Measurements from ENCODE around the gene FGF22. TPM values are rescaled to one million over a fixed set of nuclear protein-coding genes. Genes with fewer than 3 reads are reported as not detected.
"Not testable (repeated sequence)": the region's sequence is repeated elsewhere in the genome, so short reads cannot be mapped to it uniquely, and the experiment has no call there.

The FGF22 gene
- total and polyA plus RNA-seq, 9 donors: 0.23 to 4.4 (median 2.3) TPM; not detected in 1

DNA sequence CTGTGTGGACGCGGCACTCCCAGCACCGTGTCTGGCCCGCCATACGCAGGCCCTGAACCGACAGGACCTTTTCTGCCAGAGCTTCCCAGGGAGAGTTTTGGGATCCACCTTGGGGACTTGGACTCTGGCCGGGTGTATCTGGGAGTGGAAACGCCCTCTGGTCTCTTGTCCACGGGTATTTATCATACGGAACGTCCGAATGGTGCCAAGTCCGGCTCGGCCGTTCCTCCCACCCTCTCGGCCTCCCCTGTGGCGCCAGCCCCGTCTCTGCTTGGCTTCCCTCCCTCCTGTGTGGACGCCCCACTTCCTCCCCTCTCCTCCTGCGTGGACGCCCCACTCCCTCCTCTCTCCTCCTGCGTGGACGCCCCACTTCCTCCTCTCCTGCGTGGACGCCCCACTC is 37.9 kb upstream of the FGF22 start:
- no peak for DNase-seq
- Histone ChIP-seq H3K4me3 (no peak overlapping the region), H3K4me1 (ENCODE audit: insufficient read depth) (no peaks in the 10 kb centered on the region), H3K27me3 (no peaks in the 10 kb centered on the region), H3K9me3 (no peaks in the 10 kb centered on the region), H3K36me3 (no peaks in the 10 kb centered on the region), H3K27ac (no peak overlapping the region)
- intact Hi-C loops (cut with DNase I): no loop called here
- TF ChIP-seq CTCF (IDR thresholded peaks at IDR 0.05) (no peak), POLR2A (IDR thresholded peaks at IDR 0.05) (no peak), EP300 (IDR thresholded peaks at IDR 0.05) (no peak)
- 39 to 71% (median 65%) methylated on average over 25 of the region's 25 CpGs for WGBS, 3 donors

DNA sequence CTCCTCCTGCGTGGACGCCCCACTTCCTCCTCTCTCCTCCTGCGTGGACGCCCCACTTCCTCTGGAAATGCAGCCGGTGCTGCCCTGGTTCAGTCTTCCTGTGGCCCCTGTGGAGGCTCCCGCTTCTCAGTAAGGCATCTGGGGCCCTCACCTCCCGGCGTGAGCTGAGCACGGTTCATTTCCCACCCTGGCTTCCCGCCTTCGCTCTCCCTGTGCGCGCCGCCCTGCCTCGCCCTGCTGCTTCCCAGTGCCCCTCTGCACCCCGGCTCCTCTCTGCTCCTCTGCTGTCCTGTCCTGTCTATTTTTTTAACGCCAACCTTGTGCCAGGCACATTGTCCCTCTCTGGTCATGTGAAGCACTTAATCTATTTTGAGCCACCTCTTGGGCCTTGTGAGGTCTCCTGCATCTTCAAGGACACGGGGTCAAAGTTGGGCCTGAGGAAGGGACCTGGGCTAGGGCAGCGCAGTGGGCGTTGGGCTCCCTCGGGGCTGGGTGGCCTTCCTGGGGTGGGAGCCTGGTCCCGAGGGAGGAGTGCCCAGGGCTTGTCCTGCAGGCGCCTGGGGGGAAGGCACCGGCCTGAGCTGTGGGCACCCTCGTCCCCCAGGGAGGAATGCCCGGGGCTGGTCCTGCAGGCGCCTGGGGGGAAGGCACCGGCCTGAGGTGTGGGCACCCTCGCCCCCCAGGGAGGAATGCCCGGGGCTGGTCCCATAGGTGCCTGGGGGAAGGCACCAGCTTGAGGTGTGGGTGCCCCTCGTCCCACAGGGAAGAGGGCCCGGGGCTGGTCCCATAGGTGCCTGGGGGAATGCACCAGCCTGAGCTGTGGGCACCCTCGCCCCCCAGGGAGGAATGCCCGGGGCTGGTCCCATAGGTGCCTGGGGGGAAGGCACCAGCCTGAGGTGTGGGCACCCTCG is 37.0 kb upstream of the FGF22 start:
- no peaks in the 10 kb centered on the region for H3K27me3 ChIP-seq
- intact Hi-C loops (cut with DNase I): no loop called here
- DNase-seq: no peak
- no peak overlapping the region for H3K27ac ChIP-seq
- H3K9me3 ChIP-seq: no peaks in the 10 kb centered on the region
- H3K36me3 ChIP-seq: no peaks in the 10 kb centered on the region
- no peaks in the 10 kb centered on the region for H3K4me1 ChIP-seq (ENCODE audit: insufficient read depth)
- no peak overlapping the region for H3K4me3 ChIP-seq
- 73 to 85% (median 81%) methylated on average over 32 to 35 of the region's 35 CpGs for WGBS, 3 donors
- TF ChIP-seq CTCF (IDR thresholded peaks at IDR 0.05): no peak
- TF ChIP-seq EP300 (IDR thresholded peaks at IDR 0.05): no peak
- no peak for TF ChIP-seq POLR2A (IDR thresholded peaks at IDR 0.05)

GRCh38 chr19:603302-603639 is 36.4 kb upstream of the FGF22 start:
- H3K4me1 ChIP-seq (ENCODE audit: insufficient read depth); DNase-seq; H3K36me3 ChIP-seq; H3K9me3 ChIP-seq; H3K4me3 ChIP-seq; H3K27me3 ChIP-seq; H3K27ac ChIP-seq; intact Hi-C loops (cut with DNase I): not testable (repeated sequence)
- 69 to 87% (median 81%) methylated on average over 7 to 13 of the region's 13 CpGs for WGBS, 3 donors

GRCh38 chr19:603779-604178 is 35.9 kb upstream of the FGF22 start:
- not testable (repeated sequence) for H3K27me3 ChIP-seq, H3K4me3 ChIP-seq
- WGBS, 3 donors: 87 to 96% (median 89%) methylated on average over 17 to 20 of the region's 20 CpGs

GRCh38 chr19:604355-604754 is 35.3 kb upstream of the FGF22 start:
- intact Hi-C loops (cut with DNase I): no loop called here
- WGBS, 3 donors: 74 to 85% (median 76%) methylated on average over 10 to 11 of the region's 11 CpGs
- TF ChIP-seq POLR2A (IDR thresholded peaks at IDR 0.05): no peak

More at GRCh38 chr19:603779-604178, 35.9 kb upstream of the FGF22 start:
- DNase-seq; H3K9me3 ChIP-seq; intact Hi-C loops (cut with DNase I); H3K27ac ChIP-seq; H3K4me1 ChIP-seq (ENCODE audit: insufficient read depth); H3K36me3 ChIP-seq: not testable (repeated sequence)

GRCh38 chr19:605061-605971 is 34.4 kb upstream of the FGF22 start:
- H3K36me3 ChIP-seq; DNase-seq; H3K27me3 ChIP-seq; H3K4me1 ChIP-seq (ENCODE audit: insufficient read depth); H3K27ac ChIP-seq; intact Hi-C loops (cut with DNase I); H3K4me3 ChIP-seq; H3K9me3 ChIP-seq: not testable (repeated sequence)
- WGBS, 3 donors: 63 to 79% (median 75%) methylated on average over 22 to 25 of the region's 34 CpGs

More at GRCh38 chr19:604355-604754, 35.3 kb upstream of the FGF22 start:
- Histone ChIP-seq H3K4me3 (no peak overlapping the region), H3K36me3 (no peaks in the 10 kb centered on the region), H3K4me1 (ENCODE audit: insufficient read depth) (no peaks in the 10 kb centered on the region), H3K27ac (no peak overlapping the region), H3K27me3 (no peaks in the 10 kb centered on the region), H3K9me3 (no peaks in the 10 kb centered on the region)
- no peak for DNase-seq

Measured in ovary (tissue), 9 donors.